GM23248 (cell line): ENCODE results near the gene EN1.

Experiments used
- EZH2 ChIP-seq: fragments of 200-600 bp; sonication (generic); IDR thresholded peaks from 2 replicates; pipeline ENCODE4 v1.6.1; 2018; ENCODE audit warnings: antibody characterized with exemption, mild to moderate bottlenecking; ENCODE audit not compliant: insufficient read depth, poor library complexity, severe bottlenecking
- EZH2phosphoT487 ChIP-seq: fragments of 200-600 bp; sonication (generic); IDR thresholded peaks from 2 replicates; pipeline ENCODE4 v1.6.1; 2018; ENCODE audit warnings: antibody characterized with exemption, moderate library complexity, mild to moderate bottlenecking, low read depth; ENCODE audit not compliant: insufficient read depth

GRCh38 chr2:118816669-118817068, 30.8 kb downstream of the EN1 start:
- no peak for TF ChIP-seq EZH2
- no peak for TF ChIP-seq EZH2phosphoT487
